COLO668 (cell line): ENCODE results near the gene NTHL1.

ENCODE experiments used
- DNase-seq: peaks from one replicate; lab custom pipeline; 2025; ENCODE audit not compliant: unreplicated experiment; lab: John Stamatoyannopoulos, UW

The NTHL1 gene

DNA sequence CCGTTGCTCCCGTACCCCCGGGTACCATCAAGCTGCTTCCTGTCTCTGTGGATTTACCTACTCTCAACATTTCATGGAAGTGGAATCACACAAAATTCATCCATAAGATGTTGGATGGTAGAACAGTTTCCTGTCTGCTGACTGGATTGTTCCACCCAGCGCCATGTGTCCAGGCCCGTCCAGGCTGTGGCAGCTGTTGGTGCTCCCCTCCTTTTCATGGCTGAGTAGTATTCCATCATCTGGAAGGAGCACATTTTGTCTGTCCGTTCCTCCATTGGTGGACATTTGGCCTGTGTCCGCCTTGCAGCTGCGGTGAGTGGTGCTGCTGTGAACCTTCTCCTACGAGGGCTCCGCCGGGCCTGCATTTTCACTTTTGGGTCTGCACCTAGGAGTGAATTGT is 18.5 kb upstream of the NTHL1 start:
- DNase-seq, result no peak

- DNase-seq, result no peak
These were observed 16.8 kb upstream of the NTHL1 start for GRCh38 chr16:2064368-2064945.

DNA sequence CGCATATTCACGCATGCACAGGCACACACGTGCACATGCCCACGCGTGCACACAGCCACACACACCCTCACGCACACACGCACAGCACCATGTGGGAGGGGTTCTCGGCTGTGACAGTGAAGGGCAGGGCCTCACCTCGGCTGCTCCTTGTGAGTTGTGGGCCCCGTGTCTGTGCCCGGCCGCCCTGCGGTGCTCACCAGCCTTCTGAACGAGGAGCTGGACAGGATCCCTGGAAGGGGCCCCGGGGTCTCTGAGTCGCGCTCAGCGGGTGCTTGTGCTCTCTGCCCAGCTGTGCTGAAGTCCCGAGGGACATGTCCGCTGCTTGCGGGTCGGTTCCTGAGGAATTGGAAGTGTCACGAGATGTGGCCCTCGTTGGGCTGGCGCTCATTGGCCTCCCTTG is 16.2 kb upstream of the NTHL1 start:
- no peak for DNase-seq

DNA sequence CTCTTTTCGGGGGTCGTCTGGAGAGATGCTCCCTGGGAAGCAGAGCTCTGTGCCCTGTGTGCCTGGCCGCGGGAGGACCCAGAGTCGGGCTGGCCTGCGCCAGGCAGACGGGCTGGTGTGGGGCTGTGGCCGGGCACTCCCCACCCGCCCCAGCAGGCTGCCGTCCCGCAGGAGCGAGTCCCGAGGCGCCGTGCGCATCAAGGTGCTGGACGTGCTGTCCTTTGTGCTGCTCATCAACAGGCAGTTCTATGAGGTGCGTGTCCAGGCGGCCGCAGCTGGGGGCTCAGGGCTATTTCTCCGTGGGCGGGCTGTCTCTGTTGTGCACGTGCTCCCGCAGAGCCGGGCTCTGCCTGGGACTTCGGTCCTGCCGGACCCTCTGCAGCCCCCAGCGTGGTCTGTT is 15.2 kb upstream of the NTHL1 start:
- DNase-seq, result no peak

GRCh38 chr16:2061526-2061925 is 13.9 kb upstream of the NTHL1 start:
- DNase-seq, result no peak

DNA sequence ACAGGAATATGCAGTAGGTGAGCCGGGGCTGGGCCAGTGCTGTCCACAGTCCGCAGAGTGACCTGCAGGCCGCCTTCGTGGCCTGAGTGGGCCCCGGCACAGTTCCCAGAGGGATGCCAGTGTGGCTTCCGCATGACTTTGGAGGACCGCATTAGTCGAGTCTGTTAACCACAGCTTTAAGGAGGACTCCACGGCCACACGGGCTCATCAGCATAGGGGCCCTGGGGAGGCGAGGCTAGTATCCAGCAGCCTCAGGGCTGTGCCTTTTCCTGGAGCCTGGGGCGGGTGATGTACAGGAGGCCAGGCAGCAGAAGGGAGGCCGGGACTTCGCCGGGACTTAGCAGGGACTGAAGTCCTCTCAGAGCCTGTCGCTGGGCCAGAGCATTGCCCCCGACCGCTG is 13.4 kb upstream of the NTHL1 start:
- DNase-seq, result no peak

GRCh38 chr16:2060346-2060745 is 12.7 kb upstream of the NTHL1 start:
- no peak for DNase-seq

- no peak for DNase-seq
These were observed 11.2 kb upstream of the NTHL1 start for GRCh38 chr16:2058872-2059271.

GRCh38 chr16:2058420-2058819 is 10.8 kb upstream of the NTHL1 start:
- no peak for DNase-seq

- DNase-seq, result no peak
These were observed 9.8 kb upstream of the NTHL1 start for GRCh38 chr16:2057438-2057837.

GRCh38 chr16:2056681-2057407 is 9.2 kb upstream of the NTHL1 start:
- DNase-seq, result peak; percentile 20

- DNase-seq, result peak; percentile 44
These were observed 8.4 kb upstream of the NTHL1 start for GRCh38 chr16:2056077-2056476.

- DNase-seq, result peak; percentile 96
These were observed 7.1 kb upstream of the NTHL1 start for GRCh38 chr16:2054543-2055245.

DNA sequence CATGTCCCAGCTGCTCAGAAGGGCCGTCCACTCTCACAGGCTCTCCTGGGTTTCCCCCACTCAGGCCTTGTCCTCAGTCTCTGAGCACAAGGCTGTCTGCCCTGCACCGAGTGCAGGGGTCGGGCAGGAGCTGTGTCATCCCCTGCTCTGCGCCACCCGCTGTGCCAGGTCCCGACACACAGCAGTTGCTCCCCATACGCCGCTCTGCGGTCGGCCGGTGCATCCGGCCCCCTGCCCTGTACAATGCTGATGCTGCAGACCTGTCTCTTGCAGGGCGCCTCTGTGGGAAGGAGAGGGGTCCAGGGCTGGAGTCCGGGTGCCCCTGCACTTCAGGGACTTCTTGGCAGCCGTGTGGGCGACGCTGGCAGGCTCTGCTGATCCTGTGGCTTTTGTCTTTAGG is 6.3 kb upstream of the NTHL1 start:
- DNase-seq, result no peak

- DNase-seq, result no peak
These were observed 5.6 kb upstream of the NTHL1 start for GRCh38 chr16:2053211-2053610.

- DNase-seq, result peak; percentile 25
These were observed 496 bp upstream of the NTHL1 start for GRCh38 chr16:2048116-2048543.

DNA sequence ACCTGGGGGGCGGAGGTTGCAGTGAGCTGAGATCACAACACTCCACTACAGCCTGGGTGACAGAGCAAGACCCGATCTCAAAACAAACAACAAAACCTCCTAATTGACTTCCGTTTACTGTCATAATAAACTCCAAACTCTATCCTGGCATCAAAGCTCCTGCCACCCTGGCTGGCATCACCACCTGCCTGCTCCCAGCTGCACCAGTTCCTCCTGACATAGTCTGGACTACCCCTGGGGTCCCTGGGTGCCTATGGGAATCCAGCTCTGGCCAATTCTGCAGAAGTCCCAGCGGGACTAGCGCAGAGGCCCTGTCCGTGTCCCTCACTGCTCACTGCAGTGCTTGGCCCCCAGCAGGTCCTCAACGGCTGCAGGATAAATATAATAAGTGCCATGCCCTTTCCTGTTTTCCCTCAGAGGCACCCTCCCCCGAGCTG is 723 bp downstream of the NTHL1 start:
- DNase-seq, result no peak

DNA sequence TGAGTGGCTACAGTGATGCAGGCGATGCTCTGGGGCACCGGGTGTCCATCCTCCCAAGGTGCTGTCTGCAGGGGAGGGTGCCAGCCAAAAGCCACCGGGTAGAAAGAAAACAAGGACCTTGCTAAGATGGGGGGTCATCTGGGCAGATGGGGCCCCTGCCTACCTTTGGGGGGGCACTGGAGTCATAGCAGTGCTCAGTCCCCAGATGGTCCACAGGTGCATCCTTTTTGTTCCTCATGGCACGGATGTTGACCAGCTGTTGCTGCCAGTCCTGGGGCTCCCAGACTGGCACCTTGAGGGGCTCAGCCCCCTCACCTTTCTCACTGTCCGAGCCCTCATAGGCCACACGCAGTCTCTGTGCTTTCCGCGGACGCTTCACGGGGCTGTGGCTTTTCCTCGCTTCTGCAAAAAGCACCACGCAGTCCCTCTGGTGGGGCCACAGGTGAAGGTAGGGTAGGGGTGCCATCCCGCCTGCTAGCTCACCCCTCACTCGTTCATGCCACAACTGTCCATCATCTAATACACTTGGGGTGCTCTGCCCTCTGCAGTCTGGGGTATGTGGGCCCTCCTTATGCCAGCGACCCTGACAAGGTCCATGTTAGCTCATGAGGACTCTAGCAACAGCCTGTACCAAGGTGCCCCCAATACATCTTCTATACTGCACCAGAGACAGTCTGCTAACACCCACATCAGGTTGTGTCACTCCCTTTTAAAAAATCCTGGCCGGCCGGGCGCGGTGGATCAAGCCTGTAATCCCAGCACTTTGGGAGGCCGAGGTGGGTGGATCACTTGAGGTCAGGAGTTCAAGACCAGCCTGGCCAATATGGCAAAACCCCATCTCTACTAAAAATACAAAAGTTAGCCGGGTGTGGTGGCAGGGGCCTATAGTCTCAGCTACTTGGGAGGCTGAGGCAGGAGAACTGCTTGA is 1.4 kb downstream of the NTHL1 start:
- DNase-seq, result no peak

GRCh38 chr16:2044541-2044940 is 3.1 kb downstream of the NTHL1 start:
- peak; percentile 85 for DNase-seq

- DNase-seq, result peak; percentile 97
These were observed 3.8 kb downstream of the NTHL1 start for GRCh38 chr16:2043667-2044451.
